ENCODE measurements around the gene TBC1D20.

DNA sequence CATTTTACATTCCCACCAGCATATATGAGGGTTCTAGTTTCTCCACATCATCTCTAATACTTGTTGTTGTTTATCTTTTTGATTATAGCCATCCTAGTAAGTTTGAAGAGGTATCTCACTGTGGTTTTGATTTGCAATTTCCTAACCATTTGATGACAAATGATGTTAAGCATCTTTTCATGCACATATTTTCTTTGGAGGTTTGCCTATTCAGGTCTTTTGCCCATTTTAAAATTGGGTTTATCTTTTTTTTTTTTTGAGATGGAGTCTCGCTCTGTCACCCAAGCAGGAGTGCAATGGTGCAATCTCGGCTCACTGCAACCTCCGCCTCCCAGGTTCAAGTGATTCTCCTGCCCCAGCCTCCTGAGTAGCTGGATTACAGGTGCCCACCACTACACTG lies 50.3 kb downstream of the TBC1D20 start:
- TF ChIP-seq, protein P1, sequence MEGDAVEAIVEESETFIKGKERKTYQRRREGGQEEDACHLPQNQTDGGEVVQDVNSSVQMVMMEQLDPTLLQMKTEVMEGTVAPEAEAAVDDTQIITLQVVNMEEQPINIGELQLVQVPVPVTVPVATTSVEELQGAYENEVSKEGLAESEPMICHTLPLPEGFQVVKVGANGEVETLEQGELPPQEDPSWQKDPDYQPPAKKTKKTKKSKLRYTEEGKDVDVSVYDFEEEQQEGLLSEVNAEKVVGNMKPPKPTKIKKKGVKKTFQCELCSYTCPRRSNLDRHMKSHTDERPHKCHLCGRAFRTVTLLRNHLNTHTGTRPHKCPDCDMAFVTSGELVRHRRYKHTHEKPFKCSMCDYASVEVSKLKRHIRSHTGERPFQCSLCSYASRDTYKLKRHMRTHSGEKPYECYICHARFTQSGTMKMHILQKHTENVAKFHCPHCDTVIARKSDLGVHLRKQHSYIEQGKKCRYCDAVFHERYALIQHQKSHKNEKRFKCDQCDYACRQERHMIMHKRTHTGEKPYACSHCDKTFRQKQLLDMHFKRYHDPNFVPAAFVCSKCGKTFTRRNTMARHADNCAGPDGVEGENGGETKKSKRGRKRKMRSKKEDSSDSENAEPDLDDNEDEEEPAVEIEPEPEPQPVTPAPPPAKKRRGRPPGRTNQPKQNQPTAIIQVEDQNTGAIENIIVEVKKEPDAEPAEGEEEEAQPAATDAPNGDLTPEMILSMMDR (IDR thresholded peaks at IDR 0.05) = no peak
- TF ChIP-seq POLR2A (IDR thresholded peaks at IDR 0.05) (no peak), POLR2AphosphoS5 (IDR thresholded peaks at IDR 0.05) (no peak)

All from prostate gland (tissue), 2 donors.